CD4-positive, alpha-beta T cell treated with Interleukin-12 subunit alpha and Interleukin-12 subunit beta, for 1 hour (primary cell): Measurements from ENCODE around the gene GDA.
"Not testable (repeated sequence)": the region's sequence is repeated elsewhere in the genome, so short reads cannot be mapped to it uniquely, and the experiment has no call there.

Experiments
- DNase-seq: peaks from one replicate; pipeline ENCODE4 v3.0.0-alpha.2; 2020

The GDA gene

GRCh38 chr9:72289401-72289800 is 140.2 kb downstream of the GDA start:
- DNase-seq, result no peak

- no peak for DNase-seq
Measured at GRCh38 chr9:72290311-72290710, 141.1 kb downstream of the GDA start.

GRCh38 chr9:72291576-72291975 is 142.3 kb downstream of the GDA start:
- not testable (repeated sequence) for DNase-seq

- DNase-seq, result peak; percentile 45
Measured at GRCh38 chr9:72292256-72292682, 143.0 kb downstream of the GDA start.

- peak; percentile 10 for DNase-seq
Measured at GRCh38 chr9:72292874-72293607, 143.8 kb downstream of the GDA start.

- no peak for DNase-seq
Measured at GRCh38 chr9:72294936-72295335, 145.7 kb downstream of the GDA start.

GRCh38 chr9:72297516-72297915 is 148.3 kb downstream of the GDA start:
- DNase-seq, result no peak

- no peak for DNase-seq
Measured at GRCh38 chr9:72299017-72299603, 149.9 kb downstream of the GDA start.

GRCh38 chr9:72300873-72301272 is 151.6 kb downstream of the GDA start:
- no peak for DNase-seq
